ENCODE data around the gene PAK1. TPM values are rescaled to one million over a fixed set of nuclear protein-coding genes. Genes with fewer than 3 reads are reported as not detected.

Gene PAK1
- total and polyA plus RNA-seq, 2 donors (not counting 3 experiments of a cell fraction or from before 2014, with no cell fraction given), result 5.6 to 12.9 TPM

DNA sequence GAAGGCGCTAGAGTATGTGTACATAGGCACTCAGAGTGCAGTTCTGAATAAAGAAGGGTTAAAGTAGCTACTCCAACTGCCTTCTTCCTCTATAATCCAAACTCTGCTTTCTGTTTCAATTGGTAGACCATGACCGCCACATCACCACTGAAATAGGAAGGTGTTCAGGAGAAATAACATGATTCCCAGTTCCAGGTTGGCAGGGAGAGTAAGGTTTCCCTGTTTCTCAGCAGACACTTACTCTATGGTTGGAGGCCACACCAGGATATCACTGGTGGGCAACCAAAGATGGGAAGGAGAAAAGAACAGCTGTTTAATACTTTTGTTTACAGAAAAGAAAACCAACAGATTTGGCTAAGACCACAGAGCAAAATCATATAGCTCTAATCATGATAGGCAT lies 37.9 kb downstream of the PAK1 start:
- ChIA-PET CTCF (interaction anchor here (1.9 kb wide), 1 partner anchor 11 kb away, joined by 6 read pairs; no protein-coding TSS in a partner anchor), POLR2A (no interaction called here)
- dilution Hi-C loops (cut with MboI; ENCODE audit: extremely low pct_ligation_motif_present, low sequenced_read_pairs) (no loop called here), intact Hi-C loops (cut with micrococcal nuclease) (no loop called here)
- Histone ChIP-seq H3K9me1 (replicated peaks; ENCODE audit: control insufficient read depth, extremely low read depth, insufficient read depth, low read length) (no peaks in the 10 kb centered on the region), H3K4me3 (replicated peaks in 1 of 3; ENCODE audit: insufficient read depth in 1 of 3, low read depth in 1 of 3, low read length in 3 of 3) (no peak overlapping the region), H3K9me3 (replicated peaks; ENCODE audit: control insufficient read depth, insufficient read depth, low read length) (no peaks in the 10 kb centered on the region), H3K9ac (replicated peaks; ENCODE audit: extremely low read depth, insufficient read depth, low read length) (no peak overlapping the region), H3K27me3 (ENCODE audit: control insufficient read depth in 2 of 2, insufficient read depth in 2 of 2, low read length in 2 of 2) (peaks cover 6 to 20% of the 10 kb centered on the region in 2 experiments), H3K4me1 (ENCODE audit: control insufficient read depth, extremely low read depth, insufficient read depth, low read length) (no peaks in the 10 kb centered on the region), H3K4me2 (ENCODE audit: insufficient read depth, low read length) (no peak overlapping the region), H3K27ac (ENCODE audit: insufficient read depth, low read depth, low read length) (no peak overlapping the region), H2AFZ (ENCODE audit: low read depth, low read length) (no peak overlapping the region), H3K79me2 (ENCODE audit: control insufficient read depth, insufficient read depth, low read length) (no peaks in the 10 kb centered on the region), H4K20me1 (replicated peaks; ENCODE audit: control insufficient read depth, extremely low read depth, insufficient read depth, low read length) (no peaks in the 10 kb centered on the region), H3K36me3 (ENCODE audit: control insufficient read depth in 2 of 2, extremely low read depth in 1 of 2, insufficient read depth in 2 of 2, low read length in 2 of 2) (no peaks in the 10 kb centered on the region)
- TF ChIP-seq POLR2AphosphoS5 (IDR thresholded peaks at IDR 0.05; ENCODE audit: insufficient read depth, low read depth, low read length) (no peak), FOS (IDR thresholded peaks at IDR 0.05; ENCODE audit: borderline replicate concordance, insufficient read depth, low read length) (no peak), JUN (IDR thresholded peaks at IDR 0.05; ENCODE audit: borderline replicate concordance, insufficient read depth, insufficient read length, low read depth) (no peak), POLR2A (IDR thresholded peaks at IDR 0.05; ENCODE audit: low read depth, low read length) (no peak), MYC (IDR thresholded peaks at IDR 0.05; ENCODE audit: low read depth, low read length) (no peak), GATA2 (IDR thresholded peaks at IDR 0.05; ENCODE audit: insufficient read depth, insufficient read length, low read depth, low read length) (no peak), EZH2 (IDR thresholded peaks at IDR 0.05; ENCODE audit: borderline replicate concordance, low read depth, low read length, severe bottlenecking) (no peak)
- TF ChIP-seq, protein P1, sequence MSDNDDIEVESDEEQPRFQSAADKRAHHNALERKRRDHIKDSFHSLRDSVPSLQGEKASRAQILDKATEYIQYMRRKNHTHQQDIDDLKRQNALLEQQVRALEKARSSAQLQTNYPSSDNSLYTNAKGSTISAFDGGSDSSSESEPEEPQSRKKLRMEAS (IDR thresholded peaks at IDR 0.05; ENCODE audit: insufficient read depth, insufficient read length), result no peak
- TF ChIP-seq, protein P2, sequence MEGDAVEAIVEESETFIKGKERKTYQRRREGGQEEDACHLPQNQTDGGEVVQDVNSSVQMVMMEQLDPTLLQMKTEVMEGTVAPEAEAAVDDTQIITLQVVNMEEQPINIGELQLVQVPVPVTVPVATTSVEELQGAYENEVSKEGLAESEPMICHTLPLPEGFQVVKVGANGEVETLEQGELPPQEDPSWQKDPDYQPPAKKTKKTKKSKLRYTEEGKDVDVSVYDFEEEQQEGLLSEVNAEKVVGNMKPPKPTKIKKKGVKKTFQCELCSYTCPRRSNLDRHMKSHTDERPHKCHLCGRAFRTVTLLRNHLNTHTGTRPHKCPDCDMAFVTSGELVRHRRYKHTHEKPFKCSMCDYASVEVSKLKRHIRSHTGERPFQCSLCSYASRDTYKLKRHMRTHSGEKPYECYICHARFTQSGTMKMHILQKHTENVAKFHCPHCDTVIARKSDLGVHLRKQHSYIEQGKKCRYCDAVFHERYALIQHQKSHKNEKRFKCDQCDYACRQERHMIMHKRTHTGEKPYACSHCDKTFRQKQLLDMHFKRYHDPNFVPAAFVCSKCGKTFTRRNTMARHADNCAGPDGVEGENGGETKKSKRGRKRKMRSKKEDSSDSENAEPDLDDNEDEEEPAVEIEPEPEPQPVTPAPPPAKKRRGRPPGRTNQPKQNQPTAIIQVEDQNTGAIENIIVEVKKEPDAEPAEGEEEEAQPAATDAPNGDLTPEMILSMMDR (IDR thresholded peaks at IDR 0.05; ENCODE audit: extremely low read depth in 1 of 2, insufficient read depth in 1 of 2, low read depth in 1 of 2, low read length in 2 of 2), result no peak
- DNase-seq (ENCODE audit: low read depth, low spot score), result no peak
- no peak for FAIRE-seq
- no TSS peak for BruUV-seq (replicated peaks)

All from endothelial cell of umbilical vein (primary cell).